Measurements from ENCODE around the gene DCAF15.

The DCAF15 gene

GRCh38 chr19:13931391-13932148, 20.7 kb upstream of the DCAF15 start:
- DNase-seq (ENCODE audit: low read depth), result no peak

GRCh38 chr19:13932149-13932637, 20.1 kb upstream of the DCAF15 start:
- no peak for DNase-seq (ENCODE audit: low read depth)

- no peak for DNase-seq (ENCODE audit: low read depth)
These were observed 19.4 kb upstream of the DCAF15 start for GRCh38 chr19:13932911-13933393.

- DNase-seq (ENCODE audit: low read depth), result no peak
These were observed 17.6 kb upstream of the DCAF15 start for GRCh38 chr19:13934785-13935109.

GRCh38 chr19:13935765-13936510, 16.4 kb upstream of the DCAF15 start:
- DNase-seq (ENCODE audit: low read depth), result no peak

GRCh38 chr19:13937479-13938300, 14.6 kb upstream of the DCAF15 start:
- DNase-seq (ENCODE audit: low read depth), result no peak

- DNase-seq (ENCODE audit: low read depth), result no peak
These were observed 13.8 kb upstream of the DCAF15 start, which contains the start of gene PODNL1 for GRCh38 chr19:13938301-13939064. TSS of gene PODNL1 (minus strand) at chr19:13938417. CDS start at chr19:13938181, 236 bp downstream.

- DNase-seq (ENCODE audit: low read depth), result no peak
These were observed 10.2 kb upstream of the DCAF15 start for GRCh38 chr19:13942023-13942684.

- DNase-seq (ENCODE audit: low read depth), result no peak
These were observed 5.9 kb upstream of the DCAF15 start for GRCh38 chr19:13946414-13946813.

- DNase-seq (ENCODE audit: low read depth), result no peak
These were observed 1.3 kb upstream of the DCAF15 start for GRCh38 chr19:13951043-13951442.

GRCh38 chr19:13951799-13952153, 533 bp upstream of the DCAF15 start:
- DNase-seq (ENCODE audit: low read depth), result no peak

- DNase-seq (ENCODE audit: low read depth), result no peak
These were observed 722 bp downstream of the DCAF15 start for GRCh38 chr19:13952931-13953531.

GRCh38 chr19:13954185-13954584, 1.9 kb downstream of the DCAF15 start:
- no peak for DNase-seq (ENCODE audit: low read depth)

GRCh38 chr19:13955662-13956364, 3.5 kb downstream of the DCAF15 start:
- DNase-seq (ENCODE audit: low read depth), result no peak

- DNase-seq (ENCODE audit: low read depth), result no peak
These were observed 4.0 kb downstream of the DCAF15 start for GRCh38 chr19:13956365-13956744.

GRCh38 chr19:13957051-13957450, 4.7 kb downstream of the DCAF15 start:
- DNase-seq (ENCODE audit: low read depth), result no peak

- no peak for DNase-seq (ENCODE audit: low read depth)
These were observed 5.7 kb downstream of the DCAF15 start for GRCh38 chr19:13958043-13958442.

- no peak for DNase-seq (ENCODE audit: low read depth)
These were observed 7.0 kb downstream of the DCAF15 start for GRCh38 chr19:13959141-13959961.
